ENCODE results near the gene SPRR5.

Gene SPRR5, protein sequence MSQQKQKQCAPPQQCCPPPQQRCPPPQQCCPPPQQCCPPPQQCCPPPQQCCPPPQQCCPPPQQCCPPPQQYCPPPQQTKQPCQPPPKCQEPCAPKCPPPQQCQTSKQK

DNA sequence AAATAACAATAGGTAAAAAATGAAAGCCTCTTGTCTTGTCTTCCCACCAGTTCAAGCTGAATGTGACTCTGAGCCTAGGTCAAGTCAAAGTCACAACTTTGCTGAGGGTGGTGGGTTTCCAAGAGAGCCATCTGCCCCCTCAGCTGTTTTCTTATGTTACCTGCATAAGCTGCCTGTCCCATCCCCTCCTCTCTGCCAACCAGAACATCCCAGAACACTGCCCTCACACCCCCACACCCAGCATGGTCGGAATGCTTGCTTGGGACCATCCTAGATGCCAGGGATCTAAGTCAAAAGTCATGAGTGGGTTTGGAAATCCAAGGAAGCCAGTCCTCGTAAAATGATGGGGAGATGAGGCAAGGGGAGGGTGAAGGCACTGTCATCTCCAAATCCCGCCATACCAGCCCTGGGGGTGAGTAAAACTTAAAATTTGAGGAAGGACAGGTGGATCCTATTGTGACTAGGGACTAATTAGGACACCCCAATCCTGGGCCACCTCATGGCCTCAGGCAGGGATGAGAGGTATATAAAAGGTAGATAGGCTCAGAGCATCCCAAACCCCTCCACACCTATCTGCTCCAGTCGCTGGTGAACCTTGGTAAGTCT is at the start of gene SPRR5:
TSS of gene SPRR5 (plus strand) at position 556 of the 606 bp plus-strand sequence. CDS start 1,349 bp downstream, outside the sequence.
- no peak for DNase-seq (ENCODE audit: low read depth)

DNA sequence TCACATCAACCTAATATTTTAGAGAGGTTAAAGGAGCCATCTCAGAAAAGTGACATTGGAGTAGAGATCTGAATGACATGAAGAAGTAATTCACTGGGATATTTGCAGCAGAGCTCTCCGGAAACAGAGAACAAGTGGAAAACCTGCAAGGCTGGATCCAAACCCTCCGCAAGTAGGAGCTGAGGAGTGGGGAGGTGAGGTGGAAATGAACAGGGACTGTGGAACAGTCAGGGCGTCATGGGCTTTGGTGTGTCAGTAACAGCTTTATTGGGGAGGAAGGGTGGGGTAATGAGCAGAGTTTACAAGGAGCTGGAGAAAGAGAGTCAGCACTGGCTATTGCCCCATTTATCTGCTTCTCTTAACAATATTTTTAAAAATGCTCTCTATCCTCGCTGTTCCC is 48.0 kb upstream of the SPRR5 start:
- DNase-seq (ENCODE audit: low read depth): no peak

DNA sequence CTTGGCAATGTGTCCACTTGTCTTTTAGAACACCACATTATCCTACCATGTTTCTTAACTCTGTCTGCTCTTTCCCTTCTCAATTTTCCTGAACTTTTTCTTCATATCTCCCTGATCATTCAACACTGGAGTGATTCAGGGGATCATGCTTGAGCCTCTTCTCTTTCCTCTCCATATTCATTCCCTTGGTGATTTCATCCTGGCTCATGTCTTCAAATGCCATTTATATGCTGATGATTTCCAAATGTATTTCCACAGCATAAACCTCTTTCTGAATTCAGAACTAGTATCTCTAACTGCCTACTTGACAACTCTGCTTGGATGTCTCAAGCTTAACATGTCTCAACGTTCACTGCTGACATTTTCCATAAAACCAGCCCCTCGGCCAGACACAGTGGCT is 47.1 kb upstream of the SPRR5 start:
- no peak for DNase-seq (ENCODE audit: low read depth)

- no peak for DNase-seq (ENCODE audit: low read depth)
These were observed 45.4 kb upstream of the SPRR5 start for GRCh38 chr1:152901631-152902030.

DNA sequence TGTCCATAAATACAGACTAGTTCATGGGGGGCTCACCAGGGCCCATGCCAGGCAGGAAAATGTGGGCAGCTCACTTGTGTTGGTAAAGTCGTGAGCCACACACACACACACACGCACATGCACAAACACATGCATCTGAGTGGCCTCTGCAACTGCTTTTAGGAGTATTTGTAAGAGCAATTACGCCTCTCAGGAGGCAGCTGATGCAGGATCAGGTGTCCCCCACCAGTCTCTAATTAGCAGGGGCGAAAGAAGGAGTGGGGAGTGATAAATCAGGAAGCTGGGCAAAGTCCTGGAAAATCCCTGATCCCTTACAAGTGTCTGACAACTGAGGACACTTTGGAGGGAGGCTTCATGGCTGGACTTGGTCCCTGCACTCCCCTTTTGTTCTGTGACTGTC is 44.4 kb upstream of the SPRR5 start:
- no peak for DNase-seq (ENCODE audit: low read depth)

- DNase-seq (ENCODE audit: low read depth): no peak
These were observed 42.1 kb upstream of the SPRR5 start for GRCh38 chr1:152904688-152905440.

DNA sequence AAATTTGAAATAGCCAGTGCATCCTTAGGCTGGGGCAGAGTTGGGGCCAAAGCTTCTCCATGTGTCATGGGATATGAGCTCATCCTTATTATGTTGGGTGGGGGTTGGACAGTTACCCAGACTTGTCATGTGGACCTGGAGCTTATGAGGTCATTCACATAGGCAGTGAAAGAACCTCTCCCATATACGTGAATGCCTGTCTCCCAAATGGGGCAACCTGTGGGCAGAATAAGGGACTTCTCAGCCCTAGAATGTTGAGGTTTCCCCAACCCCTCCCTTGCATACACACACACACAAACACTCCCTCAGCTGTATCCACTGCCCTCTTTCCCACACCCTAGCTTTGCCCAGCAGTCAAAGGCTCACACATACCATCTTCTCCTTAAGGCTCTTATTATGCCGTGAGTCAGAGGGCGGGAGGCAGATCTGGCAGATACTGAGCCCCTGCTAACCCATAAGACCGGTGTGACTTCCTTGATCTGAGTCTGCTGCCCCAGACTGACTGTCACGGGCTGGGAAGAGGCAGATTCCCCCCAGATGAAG is 40.9 kb upstream of the SPRR5 start:
- no peak for DNase-seq (ENCODE audit: low read depth)

- DNase-seq (ENCODE audit: low read depth): no peak
These were observed 39.1 kb upstream of the SPRR5 start, which contains the start of gene IVL for GRCh38 chr1:152907686-152908601. IVL (plus strand) TSS chr1:152908546; CDS start chr1:152909798, 1,252 bp downstream.

- no peak for DNase-seq (ENCODE audit: low read depth)
These were observed 37.8 kb upstream of the SPRR5 start for GRCh38 chr1:152909206-152909605.

GRCh38 chr1:152912471-152912870 is 34.5 kb upstream of the SPRR5 start:
- DNase-seq (ENCODE audit: low read depth): no peak

DNA sequence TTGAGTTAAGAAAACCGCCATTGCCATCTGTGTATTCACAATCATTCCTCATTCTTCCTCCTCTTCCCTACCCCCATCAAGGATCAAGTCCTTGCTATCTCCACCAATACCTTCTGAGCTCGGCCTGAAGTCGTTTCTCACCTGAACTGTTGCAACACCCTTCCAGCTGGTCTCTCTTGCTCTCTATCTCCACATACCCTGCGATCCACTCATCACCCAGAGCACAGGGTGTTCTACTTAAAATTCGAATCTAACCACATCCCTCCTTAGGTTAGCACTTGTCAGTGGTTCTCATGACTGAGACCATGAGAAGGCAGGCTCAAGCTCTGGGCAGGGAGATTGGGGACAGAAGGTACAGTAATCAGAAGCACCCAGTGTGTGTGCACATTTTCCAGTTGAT is 34.1 kb upstream of the SPRR5 start:
- DNase-seq (ENCODE audit: low read depth): no peak

GRCh38 chr1:152917794-152918193 is 29.2 kb upstream of the SPRR5 start:
- no peak for DNase-seq (ENCODE audit: low read depth)

DNA sequence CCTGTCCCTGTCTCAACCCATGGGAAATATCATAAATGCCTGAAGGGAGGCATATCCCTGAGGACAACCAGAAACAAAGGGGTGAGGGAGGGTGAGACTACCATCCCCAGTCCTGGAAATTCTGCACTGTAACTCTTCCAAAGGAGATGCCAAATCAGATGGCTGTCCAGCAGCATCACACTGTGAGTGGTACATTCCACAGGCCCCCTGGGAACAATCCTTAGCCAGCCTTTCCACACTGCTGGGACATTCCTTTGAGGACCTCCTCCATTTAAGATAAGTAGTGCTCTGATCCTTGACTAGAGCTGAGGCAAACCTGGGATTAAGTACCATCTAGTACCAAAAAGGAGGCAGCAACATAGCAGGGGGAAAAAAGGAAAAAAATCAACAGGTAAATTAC is 27.9 kb upstream of the SPRR5 start:
- no peak for DNase-seq (ENCODE audit: low read depth)

DNA sequence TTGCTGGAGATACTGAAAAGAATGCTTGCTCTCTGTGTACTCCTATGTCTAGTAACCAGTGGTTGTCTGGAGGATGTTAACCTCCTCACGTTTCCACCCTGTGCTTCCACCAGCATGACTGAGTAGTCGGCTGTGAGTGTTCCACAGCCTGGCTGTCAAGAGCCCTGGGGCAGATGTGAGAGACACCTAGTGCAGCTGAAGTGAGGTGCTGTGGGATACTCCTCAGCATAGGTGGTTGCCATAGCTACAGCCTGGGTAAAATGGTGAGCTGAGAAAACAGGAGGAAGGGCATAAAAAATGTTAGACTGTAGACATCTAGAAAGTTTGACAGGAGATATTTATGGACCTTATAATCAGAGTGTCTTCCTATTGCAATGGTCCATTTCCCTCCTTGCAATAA is 22.8 kb upstream of the SPRR5 start:
- no peak for DNase-seq (ENCODE audit: low read depth)

- DNase-seq (ENCODE audit: low read depth): peak; percentile 10
These were observed 20.9 kb upstream of the SPRR5 start for GRCh38 chr1:152926091-152926490.

DNA sequence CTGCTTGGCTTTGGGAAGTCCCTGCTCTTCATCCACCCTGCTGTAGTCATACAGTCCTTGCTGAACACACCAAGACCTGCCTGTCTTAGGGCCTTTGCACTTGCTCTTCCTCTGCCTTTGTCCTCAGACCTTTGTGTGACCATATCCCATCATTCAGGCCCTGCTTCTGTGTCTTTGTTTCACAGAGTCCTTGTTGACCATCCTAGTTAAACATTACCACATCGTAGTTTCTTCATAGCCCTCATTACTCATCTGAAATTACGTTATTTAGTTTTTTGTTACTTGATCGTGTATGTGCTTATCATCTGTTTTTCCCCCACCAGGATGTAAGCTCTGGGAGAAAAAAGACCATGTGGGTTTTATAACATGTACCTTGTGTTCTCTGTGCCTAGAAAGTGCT is 18.3 kb upstream of the SPRR5 start:
- DNase-seq (ENCODE audit: low read depth): no peak

DNA sequence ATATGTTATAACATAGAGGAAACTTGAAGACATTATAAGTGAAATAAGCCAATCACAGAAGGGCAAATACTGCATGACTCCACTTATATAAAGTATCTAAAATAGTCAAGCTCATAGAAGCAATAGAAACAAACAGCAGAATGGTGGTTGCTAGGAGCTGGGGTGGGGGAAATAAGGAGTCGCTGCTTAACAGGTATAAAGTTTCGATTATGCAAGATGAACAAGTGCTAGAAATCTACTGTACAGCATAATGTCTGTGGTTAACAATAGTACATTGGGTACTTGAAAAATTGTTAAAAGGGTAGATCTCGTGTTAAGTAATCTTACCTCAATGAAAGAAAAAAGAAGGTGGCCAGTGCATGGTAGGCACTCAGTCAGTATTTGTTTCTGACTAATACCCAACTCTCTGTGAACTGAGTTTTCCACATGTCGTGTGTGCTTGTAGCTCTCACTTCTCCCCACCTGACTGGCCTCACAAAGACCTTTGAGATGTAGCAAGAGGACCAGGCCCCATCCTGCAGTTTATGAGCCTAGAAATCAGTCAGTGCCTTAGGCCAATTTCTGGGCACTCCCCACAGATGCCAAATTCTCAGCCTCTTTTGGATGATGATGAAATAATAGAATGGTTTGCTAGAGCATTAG is 14.7 kb upstream of the SPRR5 start:
- no peak for DNase-seq (ENCODE audit: low read depth)

DNA sequence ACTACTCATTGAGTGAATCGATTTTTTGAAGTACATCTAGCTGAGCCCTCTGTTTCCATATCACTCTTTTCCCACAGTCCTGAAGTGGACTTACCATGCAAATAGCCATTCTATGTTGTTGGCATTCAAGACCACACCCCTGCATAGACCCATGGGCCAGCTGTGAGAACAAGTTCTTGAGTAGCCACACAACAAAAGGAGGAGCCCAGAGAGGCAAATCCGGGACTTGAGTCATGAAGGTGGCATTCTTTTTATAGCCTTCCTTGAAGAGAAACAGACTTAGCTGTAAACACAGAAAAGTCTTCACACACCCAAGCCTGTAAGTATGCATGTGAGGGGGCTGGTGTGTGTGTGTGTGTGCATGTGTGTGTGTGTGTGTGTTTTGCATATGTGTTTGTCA is 13.8 kb upstream of the SPRR5 start:
- DNase-seq (ENCODE audit: low read depth): no peak

GRCh38 chr1:152940614-152941013 is 6.4 kb upstream of the SPRR5 start:
- DNase-seq (ENCODE audit: low read depth): no peak

- no peak for DNase-seq (ENCODE audit: low read depth)
These were observed 5.8 kb upstream of the SPRR5 start for GRCh38 chr1:152941037-152941711.

DNA sequence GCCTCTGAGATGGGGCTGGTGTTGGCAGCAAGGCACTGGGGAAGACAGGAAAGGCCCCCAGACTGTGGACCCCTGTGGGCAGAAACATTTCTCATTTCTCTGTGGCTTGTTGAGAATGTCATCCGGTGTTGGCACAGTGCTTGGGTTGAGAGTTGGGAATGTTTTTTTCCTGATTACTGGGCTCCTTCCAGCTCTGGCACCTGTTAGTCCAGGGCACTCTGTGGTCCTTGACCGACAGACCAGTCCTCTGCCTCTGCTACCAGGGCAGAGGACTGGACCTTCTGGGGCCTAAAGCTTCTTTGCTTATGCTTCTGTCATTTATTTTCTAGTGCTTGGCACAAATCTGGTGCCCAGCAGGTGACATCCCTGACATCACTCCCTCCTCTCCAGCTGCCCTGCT is 4.8 kb upstream of the SPRR5 start:
- no peak for DNase-seq (ENCODE audit: low read depth)

Measured in fibroblast of the conjunctiva (primary cell).